K562 (cell line): ENCODE data around the gene CLIC5. TPM values are rescaled to one million over a fixed set of nuclear protein-coding genes. Genes with fewer than 3 reads are reported as not detected.

Source experiments
- ATAC-seq: fragments of 200-7000 bp; cut with Tn5 transposase; 3 replicates; pipeline ENCODE4 v1.9.1; 2020; ENCODE audit warnings: moderate library complexity
- BruUV-seq: library from RNA; stranded (reverse); fragments of 400-500 nt; replicated peaks from 2 replicates; lab custom pipeline; 2021; lab: Mats Ljungman, UMichigan
- CTCF ChIA-PET: fragments of 300-600 bp; formaldehyde crosslinking; extraction: SDS; loops from one replicate; lab custom pipeline; 2021; ENCODE audit warnings: low intra/inter-chr PET ratio; lab: Yijun Ruan, JAX
- POLR2A ChIA-PET: fragments of 300-600, 350-650 bp; sonication (Branson Sonifier 250); formaldehyde crosslinking; extraction: SDS; loops from one replicate; lab custom pipeline; 2021; ENCODE audit warnings: antibody characterized with exemption, inconsistent platforms; lab: Yijun Ruan, JAX
- DNase-seq, 4 experiments: peaks; one replicate each; pipeline versions ENCODE4 v3.0.0 to v3.0.0-alpha.2; 2011 to 2018; ENCODE audit warnings: low spot score in 3 of 4, mixed read lengths in 3 of 4; ENCODE audit errors: extremely low read depth in 1 of 4
- FAIRE-seq: peaks from 2 replicates; lab custom pipeline; 2011; peaks lifted over from hg19 to GRCh38; lab: Jason Lieb, UNC
- H2AFZ ChIP-seq: 2 replicates; pipeline ENCODE4 v1.6.0; 2011; ENCODE audit warnings: low read depth, low read length, control low read depth, inconsistent platforms
- H3K27ac ChIP-seq: fragments of 200-600 bp; 3 replicates; pipeline ENCODE4 v1.8.0; 2011; ENCODE audit warnings: low read depth, mild to moderate bottlenecking, control low read depth, inconsistent platforms, low read length, moderate library complexity, mixed read lengths; ENCODE audit errors: extremely low read depth
- H3K27me3 ChIP-seq, 2 experiments: fragments of 300-600 bp in 1 of 2; 2 replicates in 1 of 2; 3 replicates in 1 of 2; pipeline versions ENCODE4 v1.6.0 to v1.8.0; 2011; ENCODE audit warnings: inconsistent platforms in 2 of 2, low read length in 2 of 2, mild to moderate bottlenecking in 1 of 2, mixed read lengths in 1 of 2, moderate library complexity in 1 of 2; ENCODE audit not compliant: control insufficient read depth in 2 of 2, insufficient read depth in 2 of 2
- H3K36me3 ChIP-seq: fragments of 300-600 bp; 3 replicates; pipeline ENCODE4 v1.8.0; 2011; ENCODE audit warnings: mild to moderate bottlenecking, low read length, inconsistent platforms; ENCODE audit not compliant: control insufficient read depth, insufficient read depth
- H3K4me1 ChIP-seq, 2 experiments: fragments of 200-600 bp in 1 of 2; replicated peaks in 1 of 2; 2 replicates in 1 of 2; 3 replicates in 1 of 2; pipeline versions ENCODE4 v1.5.1 to v1.8.0; 2011; ENCODE audit warnings: inconsistent platforms in 2 of 2, low read length in 2 of 2, mild to moderate bottlenecking in 1 of 2, mixed read lengths in 1 of 2, moderate library complexity in 1 of 2; ENCODE audit not compliant: control insufficient read depth in 2 of 2, insufficient read depth in 2 of 2
- H3K4me2 ChIP-seq: 2 replicates; pipeline ENCODE4 v1.6.1; 2011; ENCODE audit warnings: low read length, control low read depth, inconsistent platforms, mixed read lengths; ENCODE audit not compliant: insufficient read depth
- H3K4me3 ChIP-seq: fragments of 200-600 bp; sonication (generic), shearing (Covaris generic); 2 replicates; pipeline ENCODE4 v1.5.1; 2016; ENCODE audit warnings: control low read depth, inconsistent platforms
- H3K79me2 ChIP-seq: fragments of 200-600 bp; 3 replicates; pipeline ENCODE4 v1.8.0; 2011; ENCODE audit warnings: low read length, inconsistent platforms; ENCODE audit not compliant: control insufficient read depth, insufficient read depth
- H3K9ac ChIP-seq, 2 experiments: 2 replicates each; pipeline versions ENCODE4 v1.6.0 to v1.6.1; 2011; ENCODE audit warnings: low read depth in 2 of 2, low read length in 2 of 2, control low read depth in 1 of 2, inconsistent platforms in 1 of 2, mild to moderate bottlenecking in 1 of 2, mixed read lengths in 1 of 2; ENCODE audit not compliant: insufficient read depth in 1 of 2
- H3K9me1 ChIP-seq: one replicate; pipeline ENCODE4 v1.6.0; 2011; ENCODE audit warnings: inconsistent platforms, mild to moderate bottlenecking, low read length, moderate library complexity; ENCODE audit not compliant: control insufficient read depth, insufficient read depth
- H3K9me3 ChIP-seq: replicated peaks from 2 replicates; pipeline ENCODE4 v1.5.1; 2011; ENCODE audit warnings: low read depth, low read length, inconsistent platforms; ENCODE audit not compliant: control insufficient read depth, insufficient read depth
- H4K20me1 ChIP-seq: replicated peaks from 2 replicates; pipeline ENCODE4 v1.6.1; 2011; ENCODE audit warnings: low read length, inconsistent platforms, mixed read lengths; ENCODE audit not compliant: control insufficient read depth, insufficient read depth
- ADNP ChIP-seq: fragments of 200-800 bp; sonication (Bioruptor generic); IDR thresholded peaks from 2 replicates; pipeline ENCODE4 v1.6.1; 2016; ENCODE audit warnings: missing genetic modification characterization, missing compliant biosample characterization
- BMI1 ChIP-seq: fragments of 150-350 bp; IDR thresholded peaks from 2 replicates; pipeline ENCODE4 v1.6.1; 2014; ENCODE audit warnings: low read length
- E2F8 ChIP-seq: fragments of 450-650 bp; IDR thresholded peaks from 2 replicates; pipeline ENCODE4 v1.7.1; 2018; ENCODE audit warnings: mild to moderate bottlenecking, low read depth; ENCODE audit not compliant: partially characterized antibody
- ERF ChIP-seq: fragments of 450-650 bp; formaldehyde crosslinking; IDR thresholded peaks from 2 replicates; pipeline ENCODE4 v1.4.0; 2020; ENCODE audit warnings: mild to moderate bottlenecking, mixed read lengths
- NR4A1 ChIP-seq, 2 experiments: fragments of 250-450 bp in 1 of 2; fragments of 450-650 bp in 1 of 2; sonication (Bioruptor Pico) in 1 of 2; IDR thresholded peaks; 2 replicates each; pipeline versions ENCODE4 v1.4.0 to v1.6.1; 2016 to 2020; ENCODE audit warnings: mild to moderate bottlenecking in 2 of 2, missing compliant biosample characterization in 1 of 2, missing genetic modification characterization in 1 of 2, moderate library complexity in 1 of 2
- POU5F1 ChIP-seq: fragments of 150-350 bp; IDR thresholded peaks from 2 replicates; pipeline ENCODE4 v1.6.1; 2014; ENCODE audit warnings: borderline replicate concordance, low read length, low read depth, mild to moderate bottlenecking; ENCODE audit not compliant: partially characterized antibody
- STAT5B ChIP-seq: fragments of 250-450 bp; sonication (Bioruptor Pico); IDR thresholded peaks from 2 replicates; pipeline ENCODE4 v1.8.0; 2021; ENCODE audit warnings: mild to moderate bottlenecking, inconsistent platforms
- TFAM ChIP-seq: fragments of 250-450 bp; sonication (Bioruptor Pico); conservative IDR thresholded peaks from 2 replicates; pipeline ENCODE4 v1.5.0; 2021; ENCODE audit warnings: mild to moderate bottlenecking, moderate library complexity
- TGIF2 ChIP-seq: sonication (generic); formaldehyde crosslinking; IDR thresholded peaks from 2 replicates; pipeline ENCODE4 v1.8.1; 2022; ENCODE audit warnings: mild to moderate bottlenecking, missing genetic modification reagents, moderate library complexity
- ZBTB8A ChIP-seq: fragments of 450-650 bp; IDR thresholded peaks from 2 replicates; pipeline ENCODE4 v1.6.1; 2018; ENCODE audit warnings: mild to moderate bottlenecking, moderate library complexity; ENCODE audit not compliant: partially characterized antibody
- ZFP30 ChIP-seq: fragments of 250-450 bp; sonication (Bioruptor Pico); IDR thresholded peaks from 2 replicates; pipeline ENCODE4 v1.8.0; 2022; ENCODE audit warnings: moderate library complexity, mild to moderate bottlenecking, inconsistent platforms, borderline replicate concordance
- ZNF12 ChIP-seq: sonication (generic); formaldehyde crosslinking; IDR thresholded peaks from 2 replicates; pipeline ENCODE4 v1.4.0; 2020; ENCODE audit warnings: mild to moderate bottlenecking, missing genetic modification reagents
- ZNF311 ChIP-seq: fragments of 250-450 bp; sonication (Bioruptor Pico); IDR thresholded peaks from 2 replicates; pipeline ENCODE4 v1.4.0; 2020; ENCODE audit warnings: mild to moderate bottlenecking, moderate library complexity
- ZNF507 ChIP-seq: conservative IDR thresholded peaks from 2 replicates; pipeline ENCODE4 v1.6.1; 2017; ENCODE audit warnings: missing genetic modification characterization, missing compliant biosample characterization
- ZNF561 ChIP-seq: fragments of 450-650 bp; formaldehyde crosslinking; conservative IDR thresholded peaks from 2 replicates; pipeline ENCODE4 v1.4.0; 2020; ENCODE audit warnings: mild to moderate bottlenecking, moderate library complexity
- ZNF766 ChIP-seq: fragments of 200-800 bp; sonication (Bioruptor generic); conservative IDR thresholded peaks from 2 replicates; pipeline ENCODE4 v1.6.1; 2016; ENCODE audit warnings: missing genetic modification characterization, missing compliant biosample characterization
- ZNF79 ChIP-seq: fragments of 250-450 bp; sonication (Bioruptor Pico); IDR thresholded peaks from 2 replicates; pipeline ENCODE4 v1.4.0; 2020; ENCODE audit warnings: low read depth, mild to moderate bottlenecking, moderate library complexity
- WGBS: fragments of 100-300 bp; shearing (Covaris generic); methylation state at CpG from one replicate; pipeline ENCODE4 v1.1.6; 2016; ENCODE audit warnings: low coverage, mixed read lengths; ENCODE audit not compliant: insufficient coverage; ENCODE audit errors: missing lambda C conversion rate; 5-methylcytosine and 5-hydroxymethylcytosine counted together
- in situ Hi-C: fragments of 300-500 bp; cut with MboI; formaldehyde crosslinking; loops from 4 replicates; pipeline ENCODE4 v1.15.0; 2018; ENCODE audit warnings: inconsistent platforms, mixed read lengths
- intact Hi-C: fragments of 100-400 bp; cut with micrococcal nuclease; formaldehyde crosslinking; loops from 2 replicates; pipeline ENCODE4 v1.14.2; 2022
- polyA plus RNA-seq, 8 experiments: library from polyadenylated mRNA; depleted of rRNA in 4 of 8; stranded (reverse) in 5 of 8; unstranded in 3 of 8; fragments of >200 nt; fragmentation: Nextera tagmentation in 2 of 8; fragmentation: Illumina TruSeq in 1 of 8; extraction: Ambion mirVana in 2 of 8; extraction: Trizol in 1 of 8; gene quantifications; 2 replicates each; pipeline versions ENCODE4 v1.2.1 to v1.2.3, GENCODE V29; 2011 to 2014; ENCODE audit warnings: inconsistent platforms in 1 of 8, missing spikeins in 1 of 8
- total RNA-seq, 7 experiments: library from RNA; depleted of rRNA in 6 of 7; stranded (reverse); fragments of >200 nt in 6 of 7; fragmentation: Illumina TruSeq in 2 of 7; extraction: Trizol in 2 of 7; gene quantifications; 2 replicates each; pipeline versions ENCODE4 v1.2.1 to v1.2.3, GENCODE V29; 2011 to 2021; ENCODE audit warnings: low replicate concordance in 1 of 7
- TF ChIP-seq, protein P1 (sequence below): fragments of 250-450 bp; sonication (Bioruptor Pico); IDR thresholded peaks from 2 replicates; pipeline ENCODE4 v1.4.0; 2020; ENCODE audit warnings: borderline replicate concordance

CLIC5 gene
- total and polyA plus RNA-seq, 9 of the 15 experiments (the other 6 are each of a cell fraction or from before 2014, with no cell fraction given): 0.31 TPM; not detected in 8

DNA sequence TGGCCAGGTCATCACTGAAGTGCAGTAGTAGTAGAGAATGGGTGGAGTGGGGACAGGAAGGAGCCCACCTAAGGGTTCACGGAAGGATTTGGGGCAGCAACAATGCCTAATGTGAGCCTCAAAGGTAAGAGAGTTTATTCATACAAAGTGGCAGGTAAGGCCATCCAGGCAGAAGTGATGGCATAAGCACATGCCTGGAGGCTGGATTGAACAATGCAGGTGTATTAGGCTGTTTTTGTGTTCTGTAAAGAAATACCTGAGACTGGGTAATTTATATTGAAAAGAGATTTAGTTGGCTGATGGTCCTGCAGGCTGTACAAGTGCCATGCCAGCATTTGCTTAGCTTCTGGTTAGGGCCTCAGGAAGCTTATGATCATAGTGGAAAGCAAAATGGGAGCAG, 48.3 kb downstream of the CLIC5 start:
- no peak overlapping the region for H3K4me2 ChIP-seq
- no peaks in the 10 kb centered on the region for H4K20me1 ChIP-seq
- H3K9me3 ChIP-seq: no peaks in the 10 kb centered on the region
- H3K79me2 ChIP-seq: no peaks in the 10 kb centered on the region
- intact Hi-C loops: no loop called here
- DNase-seq (no peak), FAIRE-seq (no peak), ATAC-seq (no peak)
- H3K4me3 ChIP-seq: no peak overlapping the region
- 0% methylated on average over 1 of the region's 1 CpG for WGBS
- ChIA-PET POLR2A (no interaction called here), CTCF (no interaction called here)
- no peaks in the 10 kb centered on the region for H3K9me1 ChIP-seq
- H3K4me1 ChIP-seq: no peaks in the 10 kb centered on the region
- H3K9ac ChIP-seq: no peak overlapping the region
- in situ Hi-C loops: no loop called here
- BruUV-seq: no TSS peak
- TF ChIP-seq BMI1 (no peak), TFAM (CRISPR knock-in tag) (no peak), ZNF79 (no peak), STAT5B (CRISPR knock-in tag) (no peak), ZNF561 (CRISPR knock-in tag) (no peak), ERF (CRISPR knock-in tag) (no peak), E2F8 (no peak), POU5F1 (no peak), ZBTB8A (no peak), NR4A1 (CRISPR knock-in tag; IDR thresholded peaks at IDR 0.05) (no peak), NR4A1 (tag; IDR thresholded peaks at IDR 0.05) (no peak), TGIF2 (CRISPR knock-in tag) (no peak), ZNF311 (CRISPR knock-in tag) (no peak), ADNP (tag) (no peak), ZNF766 (CRISPR knock-in tag) (no peak), ZFP30 (no peak), ZNF12 (CRISPR knock-in tag) (no peak), ZNF507 (no peak)
- TF ChIP-seq, protein P1, sequence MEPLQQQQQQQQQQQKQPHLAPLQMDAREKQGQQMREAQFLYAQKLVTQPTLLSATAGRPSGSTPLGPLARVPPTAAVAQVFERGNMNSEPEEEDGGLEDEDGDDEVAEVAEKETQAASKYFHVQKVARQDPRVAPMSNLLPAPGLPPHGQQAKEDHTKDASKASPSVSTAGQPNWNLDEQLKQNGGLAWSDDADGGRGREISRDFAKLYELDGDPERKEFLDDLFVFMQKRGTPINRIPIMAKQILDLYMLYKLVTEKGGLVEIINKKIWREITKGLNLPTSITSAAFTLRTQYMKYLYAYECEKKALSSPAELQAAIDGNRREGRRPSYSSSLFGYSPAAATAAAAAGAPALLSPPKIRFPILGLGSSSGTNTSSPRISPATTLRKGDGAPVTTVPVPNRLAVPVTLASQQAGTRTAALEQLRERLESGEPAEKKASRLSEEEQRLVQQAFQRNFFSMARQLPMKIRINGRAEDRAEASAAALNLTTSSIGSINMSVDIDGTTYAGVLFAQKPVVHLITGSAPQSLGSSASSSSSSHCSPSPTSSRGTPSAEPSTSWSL (CRISPR knock-in tag): no peak
- no peak overlapping the region for H2AFZ ChIP-seq
- no peaks in the 10 kb centered on the region for H3K36me3 ChIP-seq
- H3K27ac ChIP-seq: no peak overlapping the region
- H3K27me3 ChIP-seq: no peaks in the 10 kb centered on the region
